NCI-H460 (cell line): ENCODE results near the gene APOLD1. TPM values are rescaled to one million over a fixed set of nuclear protein-coding genes. Genes with fewer than 3 reads are reported as not detected.
"Not testable (repeated sequence)": the region's sequence is repeated elsewhere in the genome, so short reads cannot be mapped to it uniquely, and the experiment has no call there.

Source experiments
- DNase-seq: peaks from one replicate; pipeline ENCODE4 v3.0.0-alpha.2; 2016; ENCODE audit warnings: low read depth; ENCODE audit errors: extremely low read depth
- polyA plus RNA-seq: library from polyadenylated mRNA; depleted of rRNA; stranded (reverse); fragments of >200 nt; gene quantifications from 2 replicates; pipeline ENCODE4 v1.2.3, GENCODE V29; 2014; cell fraction: nucleus; rRNA removed
- total RNA-seq: library from RNA; depleted of rRNA; stranded (reverse); fragments of >200 nt; shearing (Covaris generic); gene quantifications from 2 replicates; pipeline ENCODE4 v1.2.3, GENCODE V29; 2014; rRNA removed

APOLD1 gene, protein sequence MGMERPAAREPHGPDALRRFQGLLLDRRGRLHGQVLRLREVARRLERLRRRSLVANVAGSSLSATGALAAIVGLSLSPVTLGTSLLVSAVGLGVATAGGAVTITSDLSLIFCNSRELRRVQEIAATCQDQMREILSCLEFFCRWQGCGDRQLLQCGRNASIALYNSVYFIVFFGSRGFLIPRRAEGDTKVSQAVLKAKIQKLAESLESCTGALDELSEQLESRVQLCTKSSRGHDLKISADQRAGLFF
- 0.42 and 1.4 TPM in 2 replicates for total RNA-seq
- 0.02 and 0.88 TPM in 2 replicates for polyA plus RNA-seq

- DNase-seq = no peak
Measured at GRCh38 chr12:12784911-12785814, at the start of gene APOLD1. TSS of gene APOLD1 (plus strand) at chr12:12785659. CDS start at chr12:12785692, 33 bp downstream.

- no peak for DNase-seq
Measured at GRCh38 chr12:12736759-12737676, 48.4 kb upstream of the APOLD1 start.

DNA sequence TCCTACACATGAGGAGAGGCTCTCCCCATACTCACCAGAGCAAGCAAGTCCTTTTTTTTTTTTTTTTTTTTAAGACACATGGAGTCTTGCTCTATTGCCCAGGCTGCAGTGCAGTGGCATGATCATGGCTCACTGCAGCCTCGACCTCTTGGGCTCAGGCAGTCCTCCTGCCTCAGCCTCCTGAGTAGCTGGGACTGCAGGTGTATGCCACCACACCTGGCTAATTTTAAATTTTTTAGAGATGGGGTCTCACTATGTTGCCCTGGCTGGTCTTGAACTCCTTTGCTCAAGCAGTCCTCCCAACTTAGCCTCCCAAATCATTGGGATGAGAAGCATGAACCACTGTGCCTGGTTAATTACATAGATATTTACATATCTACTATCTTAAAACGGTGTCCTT, 47.3 kb upstream of the APOLD1 start:
- not testable (repeated sequence) for DNase-seq

DNA sequence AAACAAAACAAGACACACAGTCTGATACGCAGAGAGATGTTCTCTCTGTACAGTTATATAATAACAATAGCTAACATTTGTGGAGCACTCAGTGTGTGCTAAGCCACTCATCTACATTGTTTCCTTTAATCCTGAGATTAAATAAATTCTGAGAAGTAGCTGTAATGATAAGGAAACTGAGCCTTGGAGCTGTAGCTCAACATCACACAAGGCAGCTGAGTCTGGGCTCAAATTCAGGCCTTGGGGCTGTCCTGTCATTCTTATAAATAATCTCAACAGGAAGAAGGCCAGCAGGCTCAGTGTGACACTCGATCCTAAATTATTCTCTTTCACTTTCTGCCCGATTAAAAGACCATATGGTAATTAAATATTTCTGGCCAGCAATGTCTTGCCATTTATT, 43.8 kb upstream of the APOLD1 start:
- DNase-seq = no peak

DNA sequence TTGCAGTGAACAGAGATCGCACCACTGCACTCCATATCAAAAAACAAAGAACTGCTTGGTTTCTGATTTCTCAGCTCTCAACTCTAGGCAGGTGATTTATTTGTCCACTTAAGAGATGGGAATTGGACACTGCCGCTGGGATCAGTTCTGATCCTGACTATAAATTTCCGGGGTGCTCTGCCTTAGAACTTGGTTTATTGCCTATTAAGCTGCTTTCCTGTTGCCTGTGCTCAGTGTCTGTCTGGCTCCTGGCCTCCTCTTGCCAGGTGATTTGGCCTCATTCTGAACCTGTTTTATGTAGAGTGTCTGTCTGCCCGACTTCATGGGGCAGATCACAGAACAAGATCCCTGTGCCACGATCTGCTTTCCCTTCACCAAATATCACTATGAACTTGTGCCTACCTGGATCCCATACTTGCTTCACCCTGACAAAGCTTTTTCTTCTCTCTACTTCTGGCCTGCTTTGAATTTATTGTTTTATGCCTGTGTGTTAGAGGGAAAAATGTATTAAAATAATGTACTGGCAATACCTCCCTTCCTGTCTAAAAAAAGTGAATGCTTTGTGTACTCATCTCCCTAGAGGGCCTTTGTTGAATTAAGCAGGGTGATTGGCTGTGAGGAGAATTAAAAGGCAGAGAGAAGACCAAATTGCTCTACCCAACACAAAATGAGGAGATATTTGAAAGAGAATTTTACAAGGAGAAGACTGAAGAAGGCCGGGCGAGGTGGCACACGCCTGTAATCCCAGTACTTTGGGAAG, 40.7 kb upstream of the APOLD1 start:
- no peak for DNase-seq

- no peak for DNase-seq
Measured at GRCh38 chr12:12745576-12746211, 39.8 kb upstream of the APOLD1 start.

- DNase-seq = no peak
Measured at GRCh38 chr12:12747278-12747677, 38.2 kb upstream of the APOLD1 start.

- no peak for DNase-seq
Measured at GRCh38 chr12:12748044-12748443, 37.4 kb upstream of the APOLD1 start.

DNA sequence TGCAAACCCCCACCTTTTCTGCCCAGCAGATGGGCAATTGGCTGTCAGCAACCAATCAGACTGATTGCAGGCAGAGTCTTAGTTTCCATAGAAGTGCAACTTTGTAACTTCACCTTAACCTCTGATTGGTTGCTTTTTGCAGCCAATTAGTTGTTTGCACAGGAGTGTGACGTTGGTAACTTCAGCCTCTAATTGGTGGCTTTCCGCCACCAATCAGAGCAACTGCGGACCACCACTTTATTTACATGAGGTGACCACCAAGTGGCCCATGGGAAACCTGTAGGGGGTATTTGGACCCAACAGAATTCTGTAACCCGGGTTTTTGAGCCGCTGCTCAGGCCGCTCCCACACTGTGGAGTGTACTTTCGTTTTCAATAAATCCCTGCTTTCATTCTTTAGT, 36.0 kb upstream of the APOLD1 start:
- peak; percentile 73 for DNase-seq

- DNase-seq = no peak
Measured at GRCh38 chr12:12755923-12756322, 29.5 kb upstream of the APOLD1 start.

- DNase-seq = no peak
Measured at GRCh38 chr12:12757121-12757520, 28.3 kb upstream of the APOLD1 start.

- peak; percentile 81 for DNase-seq
Measured at GRCh38 chr12:12759234-12759915, 26.1 kb upstream of the APOLD1 start.

- no peak for DNase-seq
Measured at GRCh38 chr12:12764824-12765223, 20.6 kb upstream of the APOLD1 start.

- DNase-seq = no peak
Measured at GRCh38 chr12:12770262-12770661, 15.2 kb upstream of the APOLD1 start.

DNA sequence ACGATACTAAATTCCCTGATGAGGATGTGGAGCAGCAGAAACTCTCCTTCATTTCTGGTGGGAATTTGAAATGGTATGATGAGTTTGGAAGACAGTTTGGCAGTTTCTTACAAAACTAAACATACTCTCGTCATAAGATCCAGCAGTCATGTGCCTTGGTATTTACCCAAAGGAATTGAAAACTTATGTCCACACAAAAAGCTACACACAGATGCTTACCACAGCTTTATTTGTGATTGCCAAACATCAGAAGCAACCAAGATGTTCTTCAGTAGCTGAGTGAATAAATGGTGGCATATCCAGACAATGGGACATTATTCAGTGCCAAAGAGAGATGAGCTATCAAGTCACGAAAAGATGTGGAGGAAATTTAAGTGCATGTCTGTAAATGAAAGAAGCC, 10.7 kb upstream of the APOLD1 start:
- DNase-seq = no peak

- DNase-seq = no peak
Measured at GRCh38 chr12:12776261-12776660, 9.2 kb upstream of the APOLD1 start.

DNA sequence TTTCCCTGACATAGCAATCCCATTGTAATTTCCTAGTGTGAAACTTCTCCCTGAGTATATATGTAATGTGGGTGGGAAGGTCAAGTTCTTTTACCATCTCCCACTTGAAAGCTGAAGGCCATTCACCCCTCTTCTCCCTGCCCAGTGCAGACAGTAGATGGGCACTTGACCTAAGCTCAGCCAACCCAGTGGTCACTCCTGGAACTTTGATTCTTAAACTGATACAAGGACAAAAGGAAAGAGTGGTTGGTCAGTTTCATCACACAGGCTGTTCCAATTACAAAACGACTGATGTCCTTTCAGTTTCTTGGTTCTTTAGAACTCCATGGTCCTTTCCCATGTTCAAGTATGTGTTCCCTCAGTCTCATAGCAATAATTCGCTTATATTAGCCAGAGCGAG, 8.4 kb upstream of the APOLD1 start:
- no peak for DNase-seq

DNA sequence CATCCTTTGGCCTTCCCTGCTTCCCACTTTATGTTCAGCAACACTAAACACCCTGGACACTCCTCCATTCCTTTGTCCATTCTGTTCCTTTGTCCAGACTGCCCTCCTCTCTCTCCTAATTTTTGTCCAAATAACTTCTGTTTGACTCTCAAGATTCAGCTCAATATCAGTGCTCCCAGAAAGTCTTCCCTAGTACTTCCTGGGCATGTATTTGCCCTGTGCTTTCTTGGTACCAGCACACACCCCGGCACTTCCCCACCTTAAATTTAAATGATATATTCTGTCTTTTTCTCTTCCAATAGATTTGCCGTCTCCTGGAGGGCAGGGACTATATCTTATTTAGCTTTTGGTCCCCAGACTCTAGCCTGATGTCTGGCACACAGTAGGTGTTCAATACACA, 6.5 kb upstream of the APOLD1 start:
- no peak for DNase-seq

GRCh38 chr12:12779529-12779928, 5.9 kb upstream of the APOLD1 start:
- DNase-seq = no peak
